ENCODE results near the gene DGKH. TPM values are rescaled to one million over a fixed set of nuclear protein-coding genes. Genes with fewer than 3 reads are reported as not detected.

The DGKH gene
- total RNA-seq, 2 experiments from 2014 or later: 15.2 to 15.8 TPM

DNA sequence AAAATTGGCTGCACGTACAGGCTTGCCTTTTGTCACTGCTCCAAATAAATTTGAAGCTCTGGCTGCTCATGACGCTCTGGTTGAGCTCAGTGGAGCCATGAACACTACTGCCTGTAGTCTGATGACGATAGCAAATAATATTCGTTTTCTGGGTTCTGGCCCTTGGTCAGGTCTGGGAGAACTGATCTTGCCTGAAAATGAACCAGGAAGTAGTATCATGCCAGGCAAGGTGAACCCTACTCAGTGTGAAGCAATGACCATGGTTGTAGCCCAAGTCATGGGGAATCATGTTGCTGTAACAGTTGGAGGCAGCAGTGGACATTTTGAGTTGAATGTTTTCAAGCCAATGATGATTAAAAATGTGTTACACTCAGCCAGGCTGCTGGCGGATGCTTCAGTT is 207.4 kb downstream of the DGKH start:
- ATAC-seq: no peak
- Mint-ChIP-seq H3K4me3 (no peak overlapping the region), H3K4me1 (ENCODE audit: low read depth) (peaks cover 12% of the 10 kb centered on the region), H3K27ac (no peak overlapping the region), H3K9me3 (no peaks in the 10 kb centered on the region), H3K36me3 (ENCODE audit: low read depth) (no peaks in the 10 kb centered on the region), H3K27me3 (peaks cover 3% of the 10 kb centered on the region)
- CTCF ChIA-PET: no interaction called here
- POLR2A ChIA-PET: interaction anchor here (1.3 kb wide), 1 partner anchor 10 kb away, joined by 4 read pairs; no protein-coding TSS in a partner anchor
- intact Hi-C loops (cut with micrococcal nuclease): no loop called here
- DNase-seq: no peak
- TF ChIP-seq, protein P1, sequence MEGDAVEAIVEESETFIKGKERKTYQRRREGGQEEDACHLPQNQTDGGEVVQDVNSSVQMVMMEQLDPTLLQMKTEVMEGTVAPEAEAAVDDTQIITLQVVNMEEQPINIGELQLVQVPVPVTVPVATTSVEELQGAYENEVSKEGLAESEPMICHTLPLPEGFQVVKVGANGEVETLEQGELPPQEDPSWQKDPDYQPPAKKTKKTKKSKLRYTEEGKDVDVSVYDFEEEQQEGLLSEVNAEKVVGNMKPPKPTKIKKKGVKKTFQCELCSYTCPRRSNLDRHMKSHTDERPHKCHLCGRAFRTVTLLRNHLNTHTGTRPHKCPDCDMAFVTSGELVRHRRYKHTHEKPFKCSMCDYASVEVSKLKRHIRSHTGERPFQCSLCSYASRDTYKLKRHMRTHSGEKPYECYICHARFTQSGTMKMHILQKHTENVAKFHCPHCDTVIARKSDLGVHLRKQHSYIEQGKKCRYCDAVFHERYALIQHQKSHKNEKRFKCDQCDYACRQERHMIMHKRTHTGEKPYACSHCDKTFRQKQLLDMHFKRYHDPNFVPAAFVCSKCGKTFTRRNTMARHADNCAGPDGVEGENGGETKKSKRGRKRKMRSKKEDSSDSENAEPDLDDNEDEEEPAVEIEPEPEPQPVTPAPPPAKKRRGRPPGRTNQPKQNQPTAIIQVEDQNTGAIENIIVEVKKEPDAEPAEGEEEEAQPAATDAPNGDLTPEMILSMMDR (IDR thresholded peaks at IDR 0.05): no peak

DNA sequence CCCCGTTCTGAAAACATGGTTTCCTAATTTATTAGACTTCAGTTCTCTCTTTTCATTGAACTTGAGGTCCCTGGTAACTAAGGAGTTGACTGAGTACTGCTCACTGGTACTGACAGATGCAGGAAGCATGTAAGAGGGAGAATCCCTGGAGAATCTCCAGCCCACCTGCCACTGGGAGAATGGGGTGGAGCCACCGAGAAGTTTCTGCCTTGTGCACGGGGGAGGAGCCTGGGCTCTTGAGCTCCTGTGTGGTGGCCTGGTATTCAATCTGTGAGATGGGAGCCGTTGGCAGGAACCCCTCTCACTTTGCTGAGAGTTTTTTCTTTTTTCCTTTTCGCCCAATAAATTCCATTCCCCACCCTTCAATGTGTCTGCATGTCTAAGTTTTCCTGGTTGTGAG is 210.3 kb downstream of the DGKH start:
- CTCF ChIA-PET: interaction anchor here (1.2 kb wide), 1 partner anchor 9 kb away, joined by 3 read pairs; no protein-coding TSS in a partner anchor
- intact Hi-C loops (cut with micrococcal nuclease): no loop called here
- Mint-ChIP-seq H3K27ac (no peak overlapping the region), H3K4me3 (no peak overlapping the region), H3K36me3 (ENCODE audit: low read depth) (no peaks in the 10 kb centered on the region), H3K27me3 (peaks cover 5% of the 10 kb centered on the region), H3K4me1 (ENCODE audit: low read depth) (peaks cover 12% of the 10 kb centered on the region), H3K9me3 (peaks cover 1% of the 10 kb centered on the region)
- ATAC-seq: no peak
- TF ChIP-seq, protein P1 (IDR thresholded peaks at IDR 0.05): no peak
- DNase-seq: no peak
- POLR2A ChIA-PET: interaction anchor here (1.4 kb wide), 1 partner anchor 13 kb away, joined by 3 read pairs; no protein-coding TSS in a partner anchor

DNA sequence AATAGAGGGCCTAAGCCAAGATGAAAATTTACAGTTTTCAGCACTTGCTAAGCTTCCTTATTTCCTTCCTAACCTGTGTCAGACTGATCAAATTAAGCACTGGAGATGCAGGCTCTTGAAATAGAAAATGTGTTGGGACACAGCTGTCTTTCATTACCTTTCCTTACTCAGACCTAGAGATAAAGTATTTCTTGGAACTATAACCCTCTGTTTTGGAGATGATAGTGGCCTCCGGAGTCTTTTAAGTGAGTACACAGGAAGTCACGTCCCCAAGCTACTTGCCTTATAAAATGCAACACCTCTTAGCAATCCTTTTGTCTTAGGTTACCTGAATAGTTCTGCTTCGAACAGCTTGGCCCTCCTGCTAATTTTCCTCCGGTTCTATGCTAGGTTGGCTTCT is 211.1 kb downstream of the DGKH start:
- Mint-ChIP-seq H3K9me3 (peaks cover 1% of the 10 kb centered on the region), H3K27ac (peak overlapping the region; percentile 78), H3K4me1 (ENCODE audit: low read depth) (peaks cover 12% of the 10 kb centered on the region), H3K36me3 (ENCODE audit: low read depth) (no peaks in the 10 kb centered on the region), H3K4me3 (no peak overlapping the region), H3K27me3 (peaks cover 7% of the 10 kb centered on the region)
- ATAC-seq (peak; percentile 71), DNase-seq (no peak)
- TF ChIP-seq, protein P1 (IDR thresholded peaks at IDR 0.05): no peak
- ChIA-PET CTCF (interaction anchor here (0.9 to 1.2 kb wide), 2 partner anchors 9 kb away, joined by 3 read pairs; no protein-coding TSS in a partner anchor), POLR2A (interaction anchor here (1.4 kb wide), 1 partner anchor 12 kb away, joined by 3 read pairs; no protein-coding TSS in a partner anchor)
- intact Hi-C loops (cut with micrococcal nuclease): no loop called here

DNA sequence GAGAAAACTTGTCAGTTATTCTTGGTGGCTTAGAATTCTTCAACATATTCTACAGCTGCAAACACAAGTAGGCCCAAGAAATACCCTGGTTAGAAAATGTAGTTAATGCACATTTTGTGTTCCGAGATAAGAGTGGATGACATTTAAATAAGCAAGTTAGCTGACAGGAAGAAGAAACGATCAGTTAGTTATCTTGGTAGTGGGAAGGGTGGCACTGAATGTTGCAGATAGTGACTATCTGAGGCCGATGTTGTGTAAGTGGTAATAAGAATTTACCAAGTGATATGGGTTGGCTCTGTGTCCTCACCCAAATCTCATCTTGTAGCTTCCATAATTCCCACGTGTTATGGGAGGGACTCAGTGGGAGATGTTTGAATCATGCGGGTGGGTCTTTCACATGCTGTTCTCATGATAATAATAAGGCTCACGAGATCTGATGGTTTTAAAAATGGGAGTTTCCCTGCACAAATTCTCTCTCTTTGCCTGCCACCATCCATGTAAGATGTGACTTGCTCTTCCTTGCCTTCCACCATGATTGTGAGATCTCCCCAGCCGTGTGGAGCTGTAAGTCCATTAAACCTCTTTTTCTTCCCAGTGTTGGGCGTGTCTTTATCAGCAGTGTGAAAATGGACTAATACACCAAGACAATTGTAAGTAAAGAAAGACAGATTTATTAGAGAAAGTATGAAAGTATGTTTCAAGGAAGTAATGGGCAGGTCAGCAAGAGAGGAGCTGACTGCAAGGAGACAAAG is 212.6 kb downstream of the DGKH start:
- Mint-ChIP-seq H3K36me3 (ENCODE audit: low read depth) (no peaks in the 10 kb centered on the region), H3K4me3 (no peak overlapping the region), H3K4me1 (ENCODE audit: low read depth) (peaks cover 12% of the 10 kb centered on the region), H3K9me3 (peaks cover 1% of the 10 kb centered on the region), H3K27me3 (peaks cover 6% of the 10 kb centered on the region), H3K27ac (no peak overlapping the region)
- POLR2A ChIA-PET: no interaction called here
- DNase-seq: no peak
- CTCF ChIA-PET: interaction anchor here (1.2 kb wide), 1 partner anchor 30 kb away, joined by 3 read pairs; no protein-coding TSS in a partner anchor
- TF ChIP-seq, protein P1 (IDR thresholded peaks at IDR 0.05): no peak
- intact Hi-C loops (cut with micrococcal nuclease): no loop called here
- no peak for ATAC-seq

DNA sequence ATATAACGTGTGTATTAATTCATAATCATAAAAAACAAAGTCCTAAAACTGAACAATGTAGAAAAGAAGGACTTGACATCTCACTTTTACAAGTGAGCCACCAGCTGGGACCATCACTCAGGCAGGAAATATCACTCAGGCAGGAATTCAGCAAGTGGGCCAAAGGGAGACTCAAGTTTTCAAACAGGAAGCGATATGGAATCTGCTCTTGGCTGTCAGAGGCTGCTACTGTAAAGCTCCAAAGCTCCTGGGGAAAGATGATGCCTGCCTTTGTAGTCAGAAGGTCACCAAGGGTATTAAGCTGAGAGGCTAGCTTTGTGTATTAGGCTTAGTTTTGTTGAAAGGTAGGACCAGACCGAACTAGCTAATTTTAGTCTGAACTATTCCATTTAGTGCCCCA is 218.0 kb downstream of the DGKH start:
- TF ChIP-seq, protein P1 (IDR thresholded peaks at IDR 0.05): no peak
- H3K9me3 Mint-ChIP-seq: peaks cover 7% of the 10 kb centered on the region
- H3K27me3 Mint-ChIP-seq: peaks cover 2% of the 10 kb centered on the region
- no peak for DNase-seq
- intact Hi-C loops (cut with micrococcal nuclease): no loop called here
- no peak for ATAC-seq
- H3K27ac Mint-ChIP-seq: no peak overlapping the region
- peaks cover 3% of the 10 kb centered on the region for H3K36me3 Mint-ChIP-seq (ENCODE audit: low read depth)
- no peak overlapping the region for H3K4me3 Mint-ChIP-seq
- ChIA-PET POLR2A (no interaction called here), CTCF (no interaction called here)
- H3K4me1 Mint-ChIP-seq (ENCODE audit: low read depth): peaks cover 14% of the 10 kb centered on the region
